ENCODE results near the gene CDCA8.
"Not testable (repeated sequence)": the region's sequence is repeated elsewhere in the genome, so short reads cannot be mapped to it uniquely, and the experiment has no call there.

CDCA8 gene

GRCh38 chr1:37672136-37672870 lies 20.0 kb upstream of the CDCA8 start:
- no peak for DNase-seq (ENCODE audit: low read depth in 2 of 2)

- no peak for DNase-seq (ENCODE audit: low read depth in 2 of 2)
Observed at GRCh38 chr1:37673920-37674319, 18.4 kb upstream of the CDCA8 start.

GRCh38 chr1:37676281-37677142 lies 15.8 kb upstream of the CDCA8 start:
- DNase-seq (ENCODE audit: low read depth in 2 of 2): no peak

GRCh38 chr1:37677143-37677439 lies 15.2 kb upstream of the CDCA8 start:
- no peak for DNase-seq (ENCODE audit: low read depth in 2 of 2)

GRCh38 chr1:37677808-37678207 lies 14.5 kb upstream of the CDCA8 start:
- DNase-seq (ENCODE audit: low read depth in 2 of 2): no peak

- no peak for DNase-seq (ENCODE audit: low read depth in 2 of 2)
Observed at GRCh38 chr1:37680933-37681332, 11.4 kb upstream of the CDCA8 start.

- peak; percentile 46 to 75 for DNase-seq (ENCODE audit: low read depth in 2 of 2)
Observed at GRCh38 chr1:37682334-37682987, 9.9 kb upstream of the CDCA8 start.

GRCh38 chr1:37684182-37684581 lies 8.1 kb upstream of the CDCA8 start:
- not testable (repeated sequence) for DNase-seq (ENCODE audit: low read depth in 2 of 2)

- DNase-seq (ENCODE audit: low read depth in 2 of 2): no peak
Observed at GRCh38 chr1:37685722-37686121, 6.6 kb upstream of the CDCA8 start.

GRCh38 chr1:37687764-37688163 lies 4.6 kb upstream of the CDCA8 start:
- not testable (repeated sequence) for DNase-seq (ENCODE audit: low read depth in 2 of 2)

- DNase-seq (ENCODE audit: low read depth in 2 of 2): no peak
Observed at GRCh38 chr1:37688926-37689325, 3.4 kb upstream of the CDCA8 start.

- DNase-seq (ENCODE audit: low read depth in 2 of 2): no peak
Observed at GRCh38 chr1:37691497-37692077, 729 bp upstream of the CDCA8 start.

GRCh38 chr1:37692834-37693175 lies 489 bp downstream of the CDCA8 start:
- no peak for DNase-seq (ENCODE audit: low read depth in 2 of 2)

- DNase-seq (ENCODE audit: low read depth in 2 of 2): no peak
Observed at GRCh38 chr1:37697090-37697489, 4.8 kb downstream of the CDCA8 start.

GRCh38 chr1:37697737-37698136 lies 5.4 kb downstream of the CDCA8 start:
- DNase-seq (ENCODE audit: low read depth in 2 of 2): no peak

GRCh38 chr1:37699147-37699546 lies 6.8 kb downstream of the CDCA8 start:
- DNase-seq (ENCODE audit: low read depth in 2 of 2): no peak

- DNase-seq (ENCODE audit: low read depth in 2 of 2): no peak
Observed at GRCh38 chr1:37701051-37701450, 8.7 kb downstream of the CDCA8 start.

- DNase-seq (ENCODE audit: low read depth in 2 of 2): no peak
Observed at GRCh38 chr1:37703061-37703460, 10.7 kb downstream of the CDCA8 start.

GRCh38 chr1:37704966-37705365 lies 12.7 kb downstream of the CDCA8 start:
- DNase-seq (ENCODE audit: low read depth in 2 of 2): no peak

- no peak for DNase-seq (ENCODE audit: low read depth in 2 of 2)
Observed at GRCh38 chr1:37705399-37705798, 13.1 kb downstream of the CDCA8 start.

GRCh38 chr1:37708471-37708870 lies 16.2 kb downstream of the CDCA8 start:
- no peak for DNase-seq (ENCODE audit: low read depth in 2 of 2)

GRCh38 chr1:37714226-37714625 lies 21.9 kb downstream of the CDCA8 start:
- no peak for DNase-seq (ENCODE audit: low read depth in 2 of 2)

GRCh38 chr1:37714689-37715088 lies 22.4 kb downstream of the CDCA8 start:
- DNase-seq (ENCODE audit: low read depth in 2 of 2): no peak

Measured in stimulated activated CD4-positive, alpha-beta T cell treated with anti-CD3 and anti-CD28 coated beads, Interleukin-1b, Interleukin-23, amount 100 ng/mL, for 1 hour (primary cell).